ENCODE data around the gene ANP32B.
"Not testable (repeated sequence)": the region's sequence is repeated elsewhere in the genome, so short reads cannot be mapped to it uniquely, and the experiment has no call there.

ANP32B gene

DNA sequence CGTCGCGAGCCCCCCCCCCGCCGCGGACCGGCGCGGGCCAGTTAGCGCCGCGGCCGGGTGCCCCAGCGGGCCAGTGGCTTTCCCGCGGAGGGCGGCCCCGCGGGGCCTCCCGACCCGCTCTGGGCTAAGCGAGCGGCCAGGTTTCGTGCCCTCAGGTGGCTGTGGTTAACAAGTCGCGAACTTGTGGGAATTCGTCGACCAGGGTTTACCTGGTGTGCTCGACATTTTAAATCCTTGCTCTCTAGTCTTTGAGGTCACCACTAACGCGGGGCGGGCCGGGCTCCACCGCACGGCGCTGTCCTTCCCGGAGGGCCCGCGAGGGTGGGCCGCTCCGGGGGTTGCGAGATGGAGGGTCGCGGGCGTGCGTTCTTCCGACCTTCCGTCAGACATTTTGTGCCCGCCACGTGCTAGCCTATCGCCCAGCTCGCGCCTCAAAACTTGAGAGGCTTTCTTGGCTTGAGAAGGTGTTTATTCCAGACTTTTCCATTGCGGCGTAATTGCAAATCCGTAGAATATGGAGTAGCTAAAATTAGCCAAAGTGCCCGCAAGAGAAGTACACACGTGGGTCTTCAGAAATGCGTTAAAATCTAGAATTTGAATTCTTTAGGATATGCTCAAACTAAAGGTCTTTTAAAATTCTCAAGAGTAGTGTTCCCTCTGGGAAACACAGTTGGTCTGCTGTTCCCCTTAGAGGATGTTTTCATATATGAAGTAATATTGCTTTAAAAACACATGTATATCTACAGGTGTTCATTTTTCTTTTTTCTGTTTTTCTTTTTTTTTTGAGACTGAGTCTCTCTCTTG lies 2.1 kb downstream of the ANP32B start:
- no peak for DNase-seq (ENCODE audit: low spot score)
- TF ChIP-seq, protein P1, sequence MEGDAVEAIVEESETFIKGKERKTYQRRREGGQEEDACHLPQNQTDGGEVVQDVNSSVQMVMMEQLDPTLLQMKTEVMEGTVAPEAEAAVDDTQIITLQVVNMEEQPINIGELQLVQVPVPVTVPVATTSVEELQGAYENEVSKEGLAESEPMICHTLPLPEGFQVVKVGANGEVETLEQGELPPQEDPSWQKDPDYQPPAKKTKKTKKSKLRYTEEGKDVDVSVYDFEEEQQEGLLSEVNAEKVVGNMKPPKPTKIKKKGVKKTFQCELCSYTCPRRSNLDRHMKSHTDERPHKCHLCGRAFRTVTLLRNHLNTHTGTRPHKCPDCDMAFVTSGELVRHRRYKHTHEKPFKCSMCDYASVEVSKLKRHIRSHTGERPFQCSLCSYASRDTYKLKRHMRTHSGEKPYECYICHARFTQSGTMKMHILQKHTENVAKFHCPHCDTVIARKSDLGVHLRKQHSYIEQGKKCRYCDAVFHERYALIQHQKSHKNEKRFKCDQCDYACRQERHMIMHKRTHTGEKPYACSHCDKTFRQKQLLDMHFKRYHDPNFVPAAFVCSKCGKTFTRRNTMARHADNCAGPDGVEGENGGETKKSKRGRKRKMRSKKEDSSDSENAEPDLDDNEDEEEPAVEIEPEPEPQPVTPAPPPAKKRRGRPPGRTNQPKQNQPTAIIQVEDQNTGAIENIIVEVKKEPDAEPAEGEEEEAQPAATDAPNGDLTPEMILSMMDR (IDR thresholded peaks at IDR 0.05; ENCODE audit: extremely low read depth, missing control alignments), result no peak

DNA sequence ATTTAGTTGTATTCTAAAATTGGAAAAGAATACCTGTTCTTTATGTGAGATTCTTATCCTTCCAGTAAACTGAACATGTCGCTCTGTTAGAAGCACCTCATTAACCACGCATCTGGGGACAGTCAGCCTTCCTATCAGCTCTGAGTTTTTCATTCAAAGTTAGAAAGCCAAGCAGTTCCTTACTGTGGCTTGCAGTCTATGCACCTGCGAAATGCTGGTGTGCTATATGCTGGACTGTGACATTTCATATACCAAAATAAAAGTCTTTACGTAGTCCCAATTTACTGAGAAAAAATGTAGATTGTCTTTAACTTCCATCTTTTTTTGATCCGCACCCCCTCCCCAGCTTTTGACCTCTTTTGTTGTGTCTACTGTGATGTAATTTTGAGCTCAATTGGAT lies 4.3 kb downstream of the ANP32B start:
- peak; percentile 17 for DNase-seq (ENCODE audit: low spot score)
- TF ChIP-seq, protein P1 (IDR thresholded peaks at IDR 0.05; ENCODE audit: extremely low read depth, missing control alignments), result no peak

DNA sequence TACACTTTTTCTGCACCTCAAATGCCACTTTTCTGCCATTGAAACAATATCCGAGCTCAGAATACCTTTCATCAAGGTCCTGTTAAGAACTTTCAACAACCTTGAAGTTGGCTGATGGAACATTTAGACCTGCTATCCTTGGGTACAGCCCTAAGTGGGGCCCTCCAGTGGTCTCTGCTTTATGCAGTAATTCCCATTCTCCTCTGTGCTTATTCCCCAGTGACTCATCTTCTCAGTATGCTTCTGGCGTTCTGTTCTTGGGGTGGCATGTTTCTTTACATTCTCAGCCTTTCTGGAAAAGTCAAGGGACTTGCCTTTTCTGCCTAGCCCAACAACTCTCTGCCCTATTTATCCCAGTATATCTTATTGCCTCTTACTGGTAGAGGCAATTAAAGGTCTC lies 7.1 kb downstream of the ANP32B start:
- TF ChIP-seq, protein P1 (IDR thresholded peaks at IDR 0.05; ENCODE audit: extremely low read depth, missing control alignments), result no peak
- no peak for DNase-seq (ENCODE audit: low spot score)

DNA sequence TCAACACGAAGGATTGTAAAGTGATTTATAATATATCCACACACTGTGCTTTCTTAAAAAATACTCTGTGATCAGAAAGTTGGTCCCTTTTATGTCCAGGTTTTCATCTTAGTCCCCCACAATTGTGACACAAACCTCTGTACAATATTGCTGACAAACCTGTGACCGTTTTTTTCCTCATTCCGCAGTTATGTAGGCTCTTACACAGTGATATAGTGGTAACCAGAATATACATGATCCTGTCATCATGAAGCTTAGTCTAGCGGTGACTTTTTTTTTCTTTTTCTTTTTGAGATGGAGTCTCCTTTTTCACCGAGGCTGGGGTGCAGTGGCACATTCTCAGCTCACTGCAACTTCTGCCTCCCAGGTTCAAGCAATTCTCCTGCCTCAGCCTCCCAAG lies 8.7 kb downstream of the ANP32B start:
- TF ChIP-seq, protein P1 (IDR thresholded peaks at IDR 0.05; ENCODE audit: extremely low read depth, missing control alignments), result no peak
- no peak for DNase-seq (ENCODE audit: low spot score)

DNA sequence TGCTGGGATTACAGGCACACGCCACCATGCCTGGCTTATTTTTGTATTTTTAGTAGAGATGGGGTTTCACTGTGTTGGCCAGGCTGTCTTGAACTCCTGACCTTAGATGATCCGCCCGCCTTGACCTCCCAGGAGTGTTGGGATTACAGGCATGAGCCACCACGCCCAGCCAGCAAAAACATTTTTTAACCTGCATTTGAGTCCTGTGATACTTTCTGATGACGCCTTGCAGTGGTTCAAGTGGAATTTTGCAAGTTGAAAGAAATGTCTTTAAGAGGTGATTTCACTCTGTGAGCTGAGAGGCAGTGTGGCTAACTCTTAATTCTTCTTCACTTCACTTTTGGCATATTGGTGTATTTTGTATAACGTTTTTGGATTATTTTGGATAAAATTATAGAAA lies 9.1 kb downstream of the ANP32B start:
- TF ChIP-seq, protein P1 (IDR thresholded peaks at IDR 0.05; ENCODE audit: extremely low read depth, missing control alignments), result no peak
- no peak for DNase-seq (ENCODE audit: low spot score)

DNA sequence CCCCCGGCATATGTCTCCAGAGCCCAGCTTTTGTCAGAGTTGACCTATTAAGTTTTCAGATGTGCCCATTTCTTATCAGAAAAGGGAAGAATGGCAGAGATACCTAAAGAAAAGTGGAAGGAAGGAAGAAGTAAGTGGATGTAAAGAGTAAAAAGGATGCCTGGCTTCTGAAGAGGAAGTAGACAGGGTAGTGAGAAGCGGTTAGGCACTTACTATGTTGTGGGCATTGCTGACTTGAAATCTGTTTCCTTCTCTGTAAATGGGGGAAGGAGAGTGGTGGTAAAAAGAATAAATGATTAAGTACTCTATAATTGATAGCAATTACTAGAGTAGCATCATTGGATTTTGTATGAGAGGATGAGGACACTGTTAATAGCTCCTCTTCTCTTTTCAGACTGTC lies 9.9 kb downstream of the ANP32B start:
- TF ChIP-seq, protein P1 (IDR thresholded peaks at IDR 0.05; ENCODE audit: extremely low read depth, missing control alignments), result no peak

DNA sequence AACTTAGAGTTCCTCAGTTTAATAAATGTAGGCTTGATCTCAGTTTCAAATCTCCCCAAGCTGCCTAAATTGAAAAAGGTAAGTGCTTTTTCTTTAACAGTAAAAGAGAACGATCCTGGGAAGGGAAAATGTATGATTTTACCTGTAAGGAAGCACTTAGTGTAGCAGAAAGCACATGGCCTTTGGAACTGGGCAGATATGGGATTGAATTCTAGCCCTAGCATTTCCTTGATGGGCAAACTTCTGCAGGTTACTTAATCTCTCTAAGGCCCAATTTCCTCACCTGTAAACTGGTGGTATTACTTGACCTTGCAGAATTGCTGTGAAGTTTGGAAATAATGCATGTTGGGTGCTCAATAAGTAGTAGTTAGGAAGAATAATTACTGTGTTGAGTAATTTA lies 11.6 kb downstream of the ANP32B start:
- DNase-seq (ENCODE audit: low spot score), result no peak
- TF ChIP-seq, protein P1 (IDR thresholded peaks at IDR 0.05; ENCODE audit: extremely low read depth, missing control alignments), result no peak

More for the DNA sequence above, 9.9 kb downstream of the ANP32B start:
- DNase-seq (ENCODE audit: low spot score), result no peak

DNA sequence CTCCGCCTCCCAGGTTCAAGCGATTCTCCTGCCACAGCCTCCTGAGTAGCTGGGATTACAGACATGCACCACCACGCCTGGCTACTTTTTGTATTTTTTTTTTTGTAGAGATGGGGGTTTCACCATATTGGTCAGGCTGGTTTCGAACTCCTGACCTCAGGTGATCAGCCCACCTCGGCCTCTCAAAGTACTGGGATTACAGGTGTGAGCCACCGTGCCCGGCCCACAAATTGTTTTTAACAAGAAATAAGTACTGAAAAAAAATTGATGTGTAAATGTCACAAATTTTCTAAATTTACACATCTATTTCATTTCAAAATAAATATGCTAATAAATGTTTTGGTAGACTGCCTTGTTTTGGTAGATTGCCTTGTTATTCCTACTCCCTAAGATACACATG lies 13.5 kb downstream of the ANP32B start:
- not testable (repeated sequence) for DNase-seq (ENCODE audit: low spot score)

Measured in GM20000 (cell line).